HEK293 (cell line): Measurements from ENCODE around the gene MND1.

Source experiments
- CTCF ChIA-PET: fragments of 350-600 bp; formaldehyde crosslinking; extraction: SDS; loops from one replicate; lab custom pipeline; 2021; ENCODE audit warnings: antibody characterized with exemption; lab: Yijun Ruan, JAX
- POLR2A ChIA-PET: fragments of 300-600 bp; formaldehyde crosslinking; extraction: SDS; loops from one replicate; lab custom pipeline; 2020; ENCODE audit warnings: antibody characterized with exemption, inconsistent platforms; lab: Yijun Ruan, JAX
- H3K27ac ChIP-seq: fragments of 200-500 bp; sonication (Bioruptor generic); 2 replicates; pipeline ENCODE4 v1.5.1; 2014; ENCODE audit warnings: low read depth, low read length, control low read depth, inconsistent platforms; ENCODE audit errors: extremely low read depth
- H3K36me3 ChIP-seq, 2 experiments: fragments of 200-500 bp in 1 of 2; sonication (Bioruptor generic) in 1 of 2; 1 replicate in 1 of 2; 2 replicates in 1 of 2; pipeline ENCODE4 v1.5.1; 2014 to 2017; ENCODE audit warnings: inconsistent platforms in 2 of 2, low read length in 2 of 2; ENCODE audit not compliant: control insufficient read depth in 2 of 2, insufficient read depth in 1 of 2
- H3K4me1 ChIP-seq: fragments of 200-500 bp; sonication (Bioruptor generic); 2 replicates; pipeline ENCODE4 v1.5.1; 2014; ENCODE audit warnings: mild to moderate bottlenecking, low read length, inconsistent platforms; ENCODE audit not compliant: control insufficient read depth, insufficient read depth
- H3K4me3 ChIP-seq: 2 replicates; pipeline ENCODE4 v1.5.1; 2011; ENCODE audit warnings: low read depth, mild to moderate bottlenecking, control low read depth, low read length, moderate library complexity
- H3K9me3 ChIP-seq: fragments of 200-500 bp; sonication (Bioruptor generic); 2 replicates; pipeline ENCODE4 v1.5.1; 2014; ENCODE audit warnings: low read depth, low read length, inconsistent platforms; ENCODE audit not compliant: control insufficient read depth, insufficient read depth
- CTCF ChIP-seq: fragments of 450-650 bp; formaldehyde crosslinking; IDR thresholded peaks from 2 replicates; pipeline ENCODE4 v1.5.1; 2016; ENCODE audit warnings: missing biosample characterization, missing genetic modification characterization
- EGR2 ChIP-seq: fragments of 450-650 bp; formaldehyde crosslinking; IDR thresholded peaks from 2 replicates; pipeline ENCODE4 v1.5.1; 2016; ENCODE audit warnings: low read depth, missing biosample characterization, missing genetic modification characterization
- GLI2 ChIP-seq: fragments of 450-650 bp; formaldehyde crosslinking; IDR thresholded peaks from 2 replicates; pipeline ENCODE4; 2017; ENCODE audit warnings: missing biosample characterization, missing genetic modification characterization, low read depth, borderline replicate concordance
- GLIS1 ChIP-seq: fragments of 450-650 bp; formaldehyde crosslinking; IDR thresholded peaks from 2 replicates; pipeline ENCODE4 v1.5.1; 2016; ENCODE audit warnings: missing biosample characterization, missing genetic modification characterization
- HOXD13 ChIP-seq: sonication (generic); formaldehyde crosslinking; IDR thresholded peaks from 2 replicates; pipeline ENCODE4 v1.8.0; 2022; ENCODE audit warnings: missing genetic modification reagents, borderline replicate concordance
- PBX3 ChIP-seq: sonication (generic); formaldehyde crosslinking; IDR thresholded peaks from 2 replicates; pipeline ENCODE4 v1.8.1; 2022; ENCODE audit warnings: mild to moderate bottlenecking, moderate library complexity, missing genetic modification reagents
- ZBTB49 ChIP-seq: fragments of 450-650 bp; formaldehyde crosslinking; IDR thresholded peaks from 2 replicates; pipeline ENCODE4 v1.5.1; 2016; ENCODE audit warnings: missing biosample characterization, missing genetic modification characterization, low read depth
- ZNF146 ChIP-seq: fragments of 450-650 bp; formaldehyde crosslinking; IDR thresholded peaks from 2 replicates; pipeline ENCODE4 v1.5.1; 2016; ENCODE audit warnings: missing biosample characterization, missing genetic modification characterization
- ZNF2 ChIP-seq: fragments of 450-650 bp; formaldehyde crosslinking; IDR thresholded peaks from 2 replicates; pipeline ENCODE4 v1.5.1; 2016; ENCODE audit warnings: missing biosample characterization, missing genetic modification characterization
- ZNF202 ChIP-seq: fragments of 450-650 bp; formaldehyde crosslinking; IDR thresholded peaks from 2 replicates; pipeline ENCODE4 v1.5.1; 2016; ENCODE audit warnings: missing biosample characterization, missing genetic modification characterization, borderline replicate concordance
- ZNF211 ChIP-seq: fragments of 450-650 bp; formaldehyde crosslinking; IDR thresholded peaks from 2 replicates; pipeline ENCODE4 v1.5.1; 2016; ENCODE audit warnings: low read depth, missing biosample characterization, missing genetic modification characterization
- ZNF214 ChIP-seq: fragments of 450-650 bp; formaldehyde crosslinking; IDR thresholded peaks from 2 replicates; pipeline ENCODE4 v1.5.1; 2017; ENCODE audit warnings: missing biosample characterization, mild to moderate bottlenecking, missing genetic modification characterization, borderline replicate concordance
- ZNF223 ChIP-seq: fragments of 450-650 bp; formaldehyde crosslinking; IDR thresholded peaks from 2 replicates; pipeline ENCODE4 v1.5.1; 2016; ENCODE audit warnings: missing biosample characterization, missing genetic modification characterization
- ZNF24 ChIP-seq: fragments of 450-650 bp; formaldehyde crosslinking; IDR thresholded peaks from 2 replicates; pipeline ENCODE4 v1.5.1; 2016; ENCODE audit warnings: missing biosample characterization, missing genetic modification characterization
- ZNF280D ChIP-seq: fragments of 450-650 bp; formaldehyde crosslinking; IDR thresholded peaks from 2 replicates; pipeline ENCODE4 v1.5.1; 2016; ENCODE audit warnings: missing biosample characterization, missing genetic modification characterization
- ZNF350 ChIP-seq: fragments of 450-650 bp; formaldehyde crosslinking; IDR thresholded peaks from 2 replicates; pipeline ENCODE4 v1.5.0; 2017; ENCODE audit warnings: missing biosample characterization, mild to moderate bottlenecking, missing genetic modification characterization
- ZNF394 ChIP-seq: fragments of 450-650 bp; formaldehyde crosslinking; IDR thresholded peaks from 2 replicates; pipeline ENCODE4 v1.5.1; 2016; ENCODE audit warnings: missing biosample characterization, missing genetic modification characterization, mild to moderate bottlenecking, moderate library complexity, borderline replicate concordance
- ZNF433 ChIP-seq: fragments of 450-650 bp; formaldehyde crosslinking; IDR thresholded peaks from 2 replicates; pipeline ENCODE4 v1.5.1; 2016; ENCODE audit warnings: missing biosample characterization, missing genetic modification characterization, low read depth
- ZNF48 ChIP-seq: fragments of 450-650 bp; formaldehyde crosslinking; IDR thresholded peaks from 2 replicates; pipeline ENCODE4 v1.5.1; 2016; ENCODE audit warnings: missing biosample characterization, missing genetic modification characterization
- ZNF548 ChIP-seq: fragments of 450-650 bp; formaldehyde crosslinking; IDR thresholded peaks from 2 replicates; pipeline ENCODE4 v1.5.1; 2016; ENCODE audit warnings: missing biosample characterization, missing genetic modification characterization
- ZNF600 ChIP-seq: fragments of 450-650 bp; formaldehyde crosslinking; IDR thresholded peaks from 2 replicates; pipeline ENCODE4 v1.5.1; 2016; ENCODE audit warnings: missing biosample characterization, missing genetic modification characterization
- ZNF623 ChIP-seq: fragments of 450-650 bp; formaldehyde crosslinking; IDR thresholded peaks from 2 replicates; pipeline ENCODE4 v1.5.1; 2016; ENCODE audit warnings: missing biosample characterization, missing genetic modification characterization
- ZNF660 ChIP-seq: fragments of 450-650 bp; IDR thresholded peaks from 2 replicates; pipeline ENCODE4 v1.5.1; 2018; ENCODE audit warnings: missing biosample characterization, mild to moderate bottlenecking, missing genetic modification characterization
- ZXDB ChIP-seq: fragments of 450-650 bp; formaldehyde crosslinking; IDR thresholded peaks from 2 replicates; pipeline ENCODE4 v1.5.1; 2016; ENCODE audit warnings: missing biosample characterization, missing genetic modification characterization

MND1 gene

GRCh38 chr4:153418121-153418520, 73.6 kb downstream of the MND1 start:
- POLR2A ChIA-PET = no interaction called here
- TF ChIP-seq ZNF2 (tag by site-specific recombination) (no peak), ZNF280D (tag by site-specific recombination) (no peak), ZNF433 (tag by site-specific recombination) (no peak), ZNF223 (no peak), ZNF24 (no peak), EGR2 (tag by site-specific recombination) (no peak), ZNF350 (no peak), ZBTB49 (tag by site-specific recombination) (no peak), ZNF146 (tag by site-specific recombination) (no peak), ZNF660 (tag by site-specific recombination) (no peak), ZNF600 (tag by site-specific recombination) (no peak)
- H3K9me3 ChIP-seq = no peaks in the 10 kb centered on the region
- no peaks in the 10 kb centered on the region for H3K4me1 ChIP-seq
- CTCF ChIA-PET = no interaction called here
- H3K36me3 ChIP-seq = no peaks in the 10 kb centered on the region; a peak in 1 of 3 replicates
- no peak overlapping the region for H3K27ac ChIP-seq
- no peak overlapping the region for H3K4me3 ChIP-seq

- no peak for TF ChIP-seq GLIS1
- no peak for TF ChIP-seq ZNF48 (tag by site-specific recombination)
- TF ChIP-seq HOXD13 (CRISPR knock-in tag) = no peak
- no peak for TF ChIP-seq ZNF548 (tag by site-specific recombination)
- TF ChIP-seq ZNF214 (tag by site-specific recombination) = no peak
- TF ChIP-seq ZNF394 (tag by site-specific recombination) = no peak
- TF ChIP-seq ZNF202 = no peak
- TF ChIP-seq ZNF146 (tag by site-specific recombination) = no peak
- no peak for TF ChIP-seq CTCF
- no peak for TF ChIP-seq ZXDB (tag by site-specific recombination)
- no peak for TF ChIP-seq GLI2
- TF ChIP-seq ZNF623 (tag by site-specific recombination) = no peak
- TF ChIP-seq ZNF211 (tag by site-specific recombination) = no peak
- TF ChIP-seq PBX3 (CRISPR knock-in tag) = no peak
- TF ChIP-seq, all 188 proteins: peak for 0
- H3K4me1 ChIP-seq = no peaks in the 10 kb centered on the region
- no peak overlapping the region for H3K27ac ChIP-seq
- ChIA-PET POLR2A (no interaction called here), CTCF (no interaction called here)
- H3K36me3 ChIP-seq = no peaks in the 10 kb centered on the region; a peak in 1 of 3 replicates
- H3K4me3 ChIP-seq = no peak overlapping the region
- no peaks in the 10 kb centered on the region for H3K9me3 ChIP-seq
Measured at GRCh38 chr4:153418558-153418957, 74.1 kb downstream of the MND1 start.
